C4-2B (cell line): Measurements from ENCODE around the gene RAB6B.

Source experiments
- H3K27ac ChIP-seq: fragments of 450-650 bp; 2 replicates; pipeline ENCODE4 v1.5.1; 2017
- ZFX ChIP-seq: fragments of 450-650 bp; IDR thresholded peaks from 2 replicates; pipeline ENCODE4 v1.6.1; 2017
- TF ChIP-seq, protein P1 (sequence below): fragments of 450-650 bp; conservative IDR thresholded peaks from 2 replicates; pipeline ENCODE4 v1.5.1; 2017; ENCODE audit warnings: mild to moderate bottlenecking

Gene RAB6B

GRCh38 chr3:133928136-133928893 is 32.6 kb upstream of the RAB6B start:
- no peak overlapping the region for H3K27ac ChIP-seq

DNA sequence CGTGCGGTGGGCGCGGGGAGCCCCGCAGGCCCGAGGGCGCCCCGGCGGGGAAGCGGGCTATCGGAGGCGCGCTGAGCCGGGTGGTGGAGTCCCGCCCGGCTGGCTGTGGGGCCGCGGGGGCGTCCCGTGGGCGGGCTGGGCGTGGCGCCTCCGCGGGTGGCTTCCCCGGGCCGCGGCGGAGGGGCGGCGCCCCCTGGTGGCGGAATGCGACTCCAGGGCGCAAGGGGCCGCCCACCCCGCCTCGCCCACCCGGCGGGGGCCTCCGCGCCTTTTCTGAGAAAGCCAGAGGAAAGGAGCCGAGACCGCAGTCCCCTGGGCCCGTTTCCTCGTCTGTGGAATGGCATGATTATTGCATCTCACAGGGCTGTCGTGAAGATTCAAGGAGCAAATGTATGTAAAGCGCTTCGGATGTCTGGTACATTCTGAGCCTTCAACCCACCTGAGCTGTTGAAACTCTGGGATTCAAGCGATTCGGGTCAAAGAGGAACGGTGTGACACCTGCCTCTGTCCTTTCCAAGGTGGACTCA is 31.9 kb upstream of the RAB6B start:
- TF ChIP-seq, protein P1, sequence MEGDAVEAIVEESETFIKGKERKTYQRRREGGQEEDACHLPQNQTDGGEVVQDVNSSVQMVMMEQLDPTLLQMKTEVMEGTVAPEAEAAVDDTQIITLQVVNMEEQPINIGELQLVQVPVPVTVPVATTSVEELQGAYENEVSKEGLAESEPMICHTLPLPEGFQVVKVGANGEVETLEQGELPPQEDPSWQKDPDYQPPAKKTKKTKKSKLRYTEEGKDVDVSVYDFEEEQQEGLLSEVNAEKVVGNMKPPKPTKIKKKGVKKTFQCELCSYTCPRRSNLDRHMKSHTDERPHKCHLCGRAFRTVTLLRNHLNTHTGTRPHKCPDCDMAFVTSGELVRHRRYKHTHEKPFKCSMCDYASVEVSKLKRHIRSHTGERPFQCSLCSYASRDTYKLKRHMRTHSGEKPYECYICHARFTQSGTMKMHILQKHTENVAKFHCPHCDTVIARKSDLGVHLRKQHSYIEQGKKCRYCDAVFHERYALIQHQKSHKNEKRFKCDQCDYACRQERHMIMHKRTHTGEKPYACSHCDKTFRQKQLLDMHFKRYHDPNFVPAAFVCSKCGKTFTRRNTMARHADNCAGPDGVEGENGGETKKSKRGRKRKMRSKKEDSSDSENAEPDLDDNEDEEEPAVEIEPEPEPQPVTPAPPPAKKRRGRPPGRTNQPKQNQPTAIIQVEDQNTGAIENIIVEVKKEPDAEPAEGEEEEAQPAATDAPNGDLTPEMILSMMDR: peak; percentile 99
- no peak for TF ChIP-seq ZFX
- no peak overlapping the region for H3K27ac ChIP-seq

More at GRCh38 chr3:133928136-133928893, 32.6 kb upstream of the RAB6B start:
- TF ChIP-seq, protein P1: no peak
- no peak for TF ChIP-seq ZFX

DNA sequence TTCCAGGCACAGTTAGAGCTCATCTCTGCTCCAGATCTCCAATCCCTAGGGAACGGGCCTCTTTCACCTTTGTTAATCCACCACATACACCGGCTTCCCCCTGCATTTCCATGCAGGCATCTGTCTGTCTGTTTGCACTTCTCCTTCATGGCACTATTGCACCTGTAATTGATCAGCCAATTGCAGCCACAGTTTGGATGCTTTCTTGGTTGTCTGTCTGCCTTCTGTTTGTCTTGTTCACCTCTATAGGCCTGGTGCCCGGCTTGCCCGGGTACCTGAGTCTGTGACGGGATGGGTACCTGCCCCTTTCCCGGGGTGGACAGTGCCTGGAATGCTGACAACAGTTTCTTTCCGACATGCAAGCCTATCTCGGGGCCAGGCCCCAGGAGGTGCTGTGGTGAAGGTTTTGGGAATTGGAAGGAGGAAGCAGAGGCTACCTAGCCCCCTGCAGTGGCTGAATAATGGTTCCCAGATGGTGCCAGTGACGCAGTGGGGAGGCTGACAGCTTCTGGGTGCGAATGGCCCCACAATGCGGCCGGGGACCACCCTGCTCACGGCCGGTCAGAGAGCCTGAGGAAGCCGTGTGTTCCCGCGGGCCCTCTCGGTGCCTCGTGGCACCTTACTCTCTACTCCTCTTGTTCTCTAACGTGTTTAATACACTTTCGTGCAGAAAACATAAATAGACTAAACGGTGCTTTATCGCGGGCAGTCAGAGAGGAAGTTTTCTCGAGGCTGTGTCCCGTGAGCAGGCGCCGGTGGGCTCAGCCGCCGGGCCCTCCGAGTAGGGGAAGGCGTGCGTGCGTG is 31.3 kb upstream of the RAB6B start:
- TF ChIP-seq, protein P1: no peak
- no peak for TF ChIP-seq ZFX
- no peak overlapping the region for H3K27ac ChIP-seq

DNA sequence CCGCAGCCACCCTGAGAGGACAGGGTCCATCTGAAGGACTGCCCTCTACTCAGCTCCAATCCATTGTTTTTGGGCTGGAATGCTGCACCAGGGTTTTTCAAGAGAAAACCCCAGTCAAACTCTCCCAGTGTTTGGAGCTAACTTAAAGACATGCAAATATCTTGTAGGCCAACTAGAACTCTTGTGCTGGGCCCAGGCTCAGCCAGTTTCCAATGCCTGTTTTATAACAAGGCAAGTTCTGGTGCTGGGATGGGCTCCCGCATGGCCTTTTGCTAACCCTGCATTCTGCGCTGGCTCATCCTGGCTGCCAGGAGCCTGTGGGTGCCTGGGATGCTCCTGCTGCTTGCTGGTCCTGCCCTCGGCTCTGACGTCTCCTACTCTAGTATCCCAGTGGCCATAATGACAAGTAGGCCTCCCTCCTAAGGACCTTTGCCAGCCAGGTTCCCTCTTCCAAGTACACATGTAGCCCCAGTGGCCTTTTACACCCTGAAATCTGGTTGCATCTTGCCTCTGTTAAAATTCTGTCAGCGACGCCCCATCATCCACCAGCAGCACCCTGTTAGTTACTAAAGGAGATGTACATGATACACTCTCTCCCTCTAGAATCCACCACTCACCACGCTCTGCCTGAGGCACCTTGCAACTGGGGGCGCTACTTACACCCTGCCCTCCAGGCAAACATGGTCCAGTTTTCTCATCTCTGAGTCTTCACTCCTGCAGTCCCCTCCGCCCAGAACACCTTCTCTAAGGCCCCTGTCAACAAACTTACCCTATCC is 30.5 kb upstream of the RAB6B start:
- no peak overlapping the region for H3K27ac ChIP-seq
- TF ChIP-seq, protein P1: no peak
- no peak for TF ChIP-seq ZFX

GRCh38 chr3:133924041-133924440 is 28.4 kb upstream of the RAB6B start:
- no peak for TF ChIP-seq ZFX
- TF ChIP-seq, protein P1: no peak
- no peak overlapping the region for H3K27ac ChIP-seq

DNA sequence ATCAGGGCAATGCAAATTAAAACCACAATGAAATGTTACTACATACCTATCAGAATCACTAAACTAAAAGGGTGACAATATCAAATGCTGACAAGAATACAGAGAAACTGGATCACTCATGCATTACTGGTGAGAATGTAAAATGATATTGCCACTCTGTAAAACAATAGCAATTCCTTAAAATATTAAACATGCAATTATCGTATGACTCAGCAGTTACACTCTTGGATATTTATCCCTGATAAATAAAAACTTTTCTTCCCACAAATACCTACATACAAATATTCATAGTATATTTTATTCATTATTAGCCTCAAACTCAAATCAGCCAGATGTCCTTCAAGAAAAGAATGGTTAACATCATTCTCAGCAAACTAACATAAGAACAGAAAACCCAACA is 25.9 kb upstream of the RAB6B start:
- TF ChIP-seq, protein P1: no peak
- no peak for TF ChIP-seq ZFX
- no peak overlapping the region for H3K27ac ChIP-seq
